GM10266 (cell line): ENCODE measurements around the gene ARMS2.

Experiments
- DNase-seq: peaks from one replicate; pipeline ENCODE4 v3.0.0; 2012; ENCODE audit errors: extremely low spot score
- TF ChIP-seq, protein P1 (sequence below): IDR thresholded peaks from 2 replicates; pipeline ENCODE4 v1.5.1; 2012; ENCODE audit warnings: mild to moderate bottlenecking, low read depth; ENCODE audit not compliant: control insufficient read depth, insufficient read depth; ENCODE audit errors: missing control alignments

Gene ARMS2

GRCh38 chr10:122454071-122454470 lies 382 bp upstream of the ARMS2 start:
- TF ChIP-seq, protein P1, sequence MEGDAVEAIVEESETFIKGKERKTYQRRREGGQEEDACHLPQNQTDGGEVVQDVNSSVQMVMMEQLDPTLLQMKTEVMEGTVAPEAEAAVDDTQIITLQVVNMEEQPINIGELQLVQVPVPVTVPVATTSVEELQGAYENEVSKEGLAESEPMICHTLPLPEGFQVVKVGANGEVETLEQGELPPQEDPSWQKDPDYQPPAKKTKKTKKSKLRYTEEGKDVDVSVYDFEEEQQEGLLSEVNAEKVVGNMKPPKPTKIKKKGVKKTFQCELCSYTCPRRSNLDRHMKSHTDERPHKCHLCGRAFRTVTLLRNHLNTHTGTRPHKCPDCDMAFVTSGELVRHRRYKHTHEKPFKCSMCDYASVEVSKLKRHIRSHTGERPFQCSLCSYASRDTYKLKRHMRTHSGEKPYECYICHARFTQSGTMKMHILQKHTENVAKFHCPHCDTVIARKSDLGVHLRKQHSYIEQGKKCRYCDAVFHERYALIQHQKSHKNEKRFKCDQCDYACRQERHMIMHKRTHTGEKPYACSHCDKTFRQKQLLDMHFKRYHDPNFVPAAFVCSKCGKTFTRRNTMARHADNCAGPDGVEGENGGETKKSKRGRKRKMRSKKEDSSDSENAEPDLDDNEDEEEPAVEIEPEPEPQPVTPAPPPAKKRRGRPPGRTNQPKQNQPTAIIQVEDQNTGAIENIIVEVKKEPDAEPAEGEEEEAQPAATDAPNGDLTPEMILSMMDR: no peak
- DNase-seq: no peak

GRCh38 chr10:122455376-122456079 lies 1.1 kb downstream of the ARMS2 start:
- DNase-seq: no peak
- TF ChIP-seq, protein P1: no peak

GRCh38 chr10:122457934-122458333 lies 3.5 kb downstream of the ARMS2 start:
- no peak for DNase-seq
- TF ChIP-seq, protein P1: no peak

- TF ChIP-seq, protein P1: no peak
- DNase-seq: no peak
These were observed 4.2 kb downstream of the ARMS2 start for GRCh38 chr10:122458693-122459092.

DNA sequence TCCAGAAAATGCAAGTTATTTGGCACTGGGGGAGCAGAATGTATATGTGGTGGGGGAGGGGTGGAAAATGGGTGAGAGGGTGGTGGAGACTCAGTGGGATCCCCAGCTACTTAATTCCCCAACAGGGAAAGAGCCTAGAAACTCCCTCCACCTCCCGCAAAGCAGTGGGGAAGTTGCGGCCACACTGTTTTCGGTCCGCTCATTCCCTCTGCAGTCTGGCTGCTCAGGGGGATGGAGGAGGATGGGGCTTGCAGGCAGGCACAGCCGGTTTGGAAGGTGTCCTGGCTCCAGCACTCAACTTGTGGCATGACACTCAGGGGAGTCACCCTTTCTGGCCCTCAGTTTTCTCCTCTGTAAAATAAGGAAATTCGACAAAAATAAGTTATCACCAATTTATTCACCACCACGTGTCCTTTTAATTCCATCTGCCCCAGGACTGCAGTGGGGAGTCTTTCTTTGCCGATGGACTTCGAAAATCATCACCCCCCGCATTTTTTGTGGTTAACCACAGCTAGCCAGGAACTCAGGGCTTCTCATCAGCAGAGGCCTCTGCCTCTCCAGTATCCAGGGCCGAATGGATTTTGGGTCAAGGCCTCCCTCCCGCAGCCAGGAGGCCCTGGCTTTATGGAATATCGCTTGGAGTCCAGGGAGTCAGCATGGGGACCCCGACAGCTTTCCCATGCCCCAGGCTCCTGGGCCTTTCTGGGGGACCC lies 5.3 kb downstream of the ARMS2 start:
- DNase-seq: no peak
- TF ChIP-seq, protein P1: no peak

- DNase-seq: no peak
- TF ChIP-seq, protein P1: no peak
These were observed 6.4 kb downstream of the ARMS2 start for GRCh38 chr10:122460891-122461293.

GRCh38 chr10:122461367-122461728 lies 6.9 kb downstream of the ARMS2 start, which contains the start of gene HTRA1:
Gene HTRA1 (plus strand): TSS chr10:122461553. CDS start chr10:122461653, 100 bp downstream.
- TF ChIP-seq, protein P1: no peak
- no peak for DNase-seq
